ENCODE results near the gene RING1. TPM values are rescaled to one million over a fixed set of nuclear protein-coding genes. Genes with fewer than 3 reads are reported as not detected.
A peak's percentile ranks its signal among the peaks of the same experiment; 100 is the strongest.

RING1 gene
- total RNA-seq, 8 experiments from 2014 or later: 17.2 to 43.0 (median 34.5) TPM

DNA sequence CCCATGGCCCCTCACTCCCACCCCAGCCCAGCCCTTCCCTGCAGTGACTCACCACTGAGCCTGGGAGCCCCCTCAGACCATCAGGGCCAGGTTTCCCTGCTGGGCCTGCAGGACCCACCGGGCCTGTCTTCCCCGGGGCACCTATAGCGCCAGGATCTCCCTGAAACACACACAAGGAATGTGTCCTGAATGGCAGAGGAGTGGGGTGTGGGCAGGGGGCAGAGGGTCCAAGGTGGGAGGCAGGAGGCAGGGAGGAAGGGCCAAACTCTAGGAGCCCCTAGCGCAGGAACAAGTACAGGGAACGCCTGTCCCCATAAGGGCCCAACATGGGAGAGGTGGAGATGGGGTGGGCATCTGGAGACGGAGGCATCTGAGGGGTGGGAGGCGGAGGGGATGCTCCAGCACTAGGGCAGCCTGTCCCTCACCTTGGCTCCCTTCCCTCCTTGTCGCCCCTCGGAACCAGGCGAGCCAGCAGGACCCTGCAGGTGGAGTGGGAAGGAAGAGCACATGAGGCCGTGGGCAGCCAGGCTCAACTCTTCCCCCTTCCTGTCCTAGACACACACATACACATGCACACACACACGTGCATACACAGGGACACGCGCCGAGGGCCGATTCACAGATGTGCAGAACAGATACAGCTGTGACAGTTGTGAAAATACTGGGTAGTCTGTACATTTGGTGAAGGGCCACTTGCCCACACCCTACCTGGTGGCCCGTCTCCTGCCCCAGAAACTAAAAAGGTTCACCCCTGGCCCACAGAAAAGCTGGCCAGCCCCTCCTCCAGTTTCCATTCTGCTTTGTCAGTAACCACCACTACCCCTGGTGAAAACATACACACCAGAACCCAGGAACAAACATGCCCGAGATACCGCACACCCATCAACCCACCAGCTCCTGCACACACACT is 40.7 kb upstream of the RING1 start:
- Histone ChIP-seq H3K4me3 (no peak overlapping the region), H3K27ac (no peak overlapping the region), H3K4me1 (replicated peaks in 1 of 2) (no peaks in the 10 kb centered on the region)
- in situ Hi-C loops (cut with MboI; ENCODE audit: low pct_unique_long_range_greater_than_20kb in 2 of 9, low sequenced_read_pairs in 9 of 9, unreplicated experiment in 9 of 9): loop anchor here in 1 of 9 experiments (5.0 kb wide), 1 partner anchor 80 kb away; no protein-coding TSS in a partner anchor
- no peak for ATAC-seq (replicated peaks in 6 of 8)
- 35 to 83% (median 78%) methylated on average over 1 to 5 of the region's 19 CpGs; no CpG with 5 or more reads in 5 of the 10 experiments for WGBS, 10 experiments

- H3K4me1 ChIP-seq (replicated peaks in 1 of 2): no peaks in the 10 kb centered on the region
- H3K4me3 ChIP-seq: no peak overlapping the region
- ATAC-seq (replicated peaks in 6 of 8): no peak
- H3K27ac ChIP-seq: no peak overlapping the region
- 33 to 100% (median 66%) methylated on average over 2 to 4 of the region's 6 CpGs; no CpG with 5 or more reads in 5 of the 10 experiments for WGBS, 10 experiments
- in situ Hi-C loops (cut with MboI; ENCODE audit: low pct_unique_long_range_greater_than_20kb in 2 of 9, low sequenced_read_pairs in 9 of 9, unreplicated experiment in 9 of 9): loop anchor here in 1 of 9 experiments (5.0 kb wide), 1 partner anchor 79 kb away; no protein-coding TSS in a partner anchor
Measured at GRCh38 chr6:33168284-33168601, 40.1 kb upstream of the RING1 start.

- Histone ChIP-seq H3K4me1 (replicated peaks in 1 of 2) (no peaks in the 10 kb centered on the region), H3K4me3 (no peak overlapping the region), H3K27ac (no peak overlapping the region)
- no peak for ATAC-seq (replicated peaks in 6 of 8)
- in situ Hi-C loops (cut with MboI; ENCODE audit: low pct_unique_long_range_greater_than_20kb in 2 of 9, low sequenced_read_pairs in 9 of 9, unreplicated experiment in 9 of 9): loop anchor here in 1 of 9 experiments (5.0 kb wide), 1 partner anchor 79 kb away; no protein-coding TSS in a partner anchor
- no CpG with 5 or more reads among the region's 5 CpGs for WGBS, 10 experiments
Measured at GRCh38 chr6:33168639-33169038, 39.7 kb upstream of the RING1 start.

DNA sequence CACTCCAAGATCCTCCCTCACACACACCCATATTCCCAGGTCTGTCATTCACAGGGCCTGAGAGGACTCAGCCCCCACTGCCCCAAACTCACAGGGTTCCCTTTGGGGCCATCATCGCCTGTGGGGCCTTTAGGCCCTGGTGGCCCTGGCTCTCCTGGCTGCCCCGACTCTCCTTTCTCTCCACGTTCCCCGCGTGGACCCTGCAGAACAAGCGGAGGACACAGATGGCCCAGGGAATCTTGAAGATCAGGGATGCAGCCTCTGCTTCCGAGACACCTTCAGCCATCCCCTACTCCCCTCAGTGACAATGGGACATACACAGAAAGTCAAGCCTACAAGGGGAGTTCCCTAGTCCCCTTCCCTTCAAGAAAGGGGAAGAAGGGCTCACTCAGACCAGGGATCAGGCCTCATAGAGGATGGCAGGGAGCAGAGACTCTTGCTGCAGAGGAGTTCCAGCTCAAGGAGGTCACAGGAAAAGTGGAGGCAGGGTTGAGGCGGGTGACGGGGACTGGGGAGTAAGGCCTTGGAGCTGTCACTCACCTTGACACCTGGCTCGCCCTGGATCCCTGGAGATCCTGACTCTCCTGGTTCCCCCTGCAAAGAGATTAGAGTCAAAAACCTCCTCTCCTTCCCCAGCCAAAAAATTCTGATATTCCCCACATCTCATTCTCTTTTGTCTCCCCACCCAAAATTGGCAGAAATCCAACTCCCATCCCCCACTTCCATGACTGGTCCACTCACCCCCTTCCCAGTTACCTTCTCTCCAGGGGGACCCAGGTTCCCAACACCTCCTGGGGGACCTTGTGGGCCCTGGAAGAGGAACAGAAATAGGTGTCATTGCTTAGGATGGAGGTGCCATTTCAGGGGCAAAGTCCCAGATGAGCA is 38.8 kb upstream of the RING1 start:
- no peaks in the 10 kb centered on the region for H3K4me1 ChIP-seq (replicated peaks in 1 of 2)
- no peak overlapping the region for H3K4me3 ChIP-seq
- 40 to 93% (median 76%) methylated on average over 1 to 5 of the region's 10 CpGs; no CpG with 5 or more reads in 3 of the 10 experiments for WGBS, 10 experiments
- no peak for ATAC-seq (replicated peaks in 6 of 8)
- in situ Hi-C loops (cut with MboI; ENCODE audit: low pct_unique_long_range_greater_than_20kb in 2 of 9, low sequenced_read_pairs in 9 of 9, unreplicated experiment in 9 of 9): loop anchor here in 1 of 9 experiments (5.0 kb wide), 1 partner anchor 78 kb away; no protein-coding TSS in a partner anchor
- no peak overlapping the region for H3K27ac ChIP-seq

- ATAC-seq (replicated peaks in 6 of 8): no peak
- no peaks in the 10 kb centered on the region for H3K4me1 ChIP-seq (replicated peaks in 1 of 2)
- in situ Hi-C loops (cut with MboI; ENCODE audit: low pct_unique_long_range_greater_than_20kb in 2 of 9, low sequenced_read_pairs in 9 of 9, unreplicated experiment in 9 of 9): no loop called here
- no peak overlapping the region for H3K4me3 ChIP-seq
- no peak overlapping the region for H3K27ac ChIP-seq
- WGBS, 10 experiments: 30 to 92% (median 71%) methylated on average over 1 to 4 of the region's 9 CpGs; no CpG with 5 or more reads in 5 of the 10 experiments
Measured at GRCh38 chr6:33170176-33171015, 37.9 kb upstream of the RING1 start.

DNA sequence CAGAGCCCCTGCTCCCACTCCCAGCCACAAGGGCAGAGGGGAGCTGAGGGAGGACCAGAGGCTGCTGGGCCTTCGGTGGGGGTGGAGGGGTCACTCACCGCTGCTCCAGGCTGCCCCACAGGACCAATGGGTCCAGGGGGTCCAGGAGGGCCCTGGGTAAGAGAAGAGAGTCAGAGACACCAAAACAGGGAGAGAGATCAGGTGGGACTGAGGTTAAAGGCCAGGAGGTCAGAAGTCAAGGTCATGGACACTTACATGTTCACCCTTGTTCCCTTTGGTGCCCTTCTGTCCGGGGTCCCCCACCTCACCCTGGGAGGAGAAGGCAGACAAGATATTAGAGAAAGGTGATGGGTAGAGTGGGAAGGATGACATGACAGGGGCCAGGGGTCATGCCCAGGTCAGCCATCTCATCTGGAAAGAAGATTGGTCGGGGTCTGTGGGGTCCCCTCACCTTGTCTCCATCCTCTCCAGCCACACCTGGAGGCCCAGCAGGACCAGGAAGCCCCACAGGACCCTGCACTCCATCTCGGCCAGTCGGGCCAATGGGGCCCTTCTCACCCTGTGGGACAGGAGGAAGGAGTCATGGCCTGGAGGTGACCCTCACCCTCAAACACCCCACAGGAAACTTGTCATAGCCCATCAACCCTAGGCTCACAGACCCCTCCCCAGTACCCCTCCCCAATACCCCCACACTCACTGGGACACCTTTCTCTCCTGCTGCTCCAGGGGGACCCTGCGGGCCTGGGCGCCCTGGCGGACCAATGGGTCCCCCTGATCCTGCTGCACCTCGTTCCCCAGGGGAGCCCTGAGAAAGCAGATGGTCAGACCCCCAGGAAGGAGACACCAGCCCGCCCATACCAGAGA is 37.1 kb upstream of the RING1 start:
- H3K4me3 ChIP-seq: no peak overlapping the region
- 50% methylated on average over 1 to 2 of the region's 11 CpGs; no CpG with 5 or more reads in 8 of the 10 experiments for WGBS, 10 experiments
- in situ Hi-C loops (cut with MboI; ENCODE audit: low pct_unique_long_range_greater_than_20kb in 2 of 9, low sequenced_read_pairs in 9 of 9, unreplicated experiment in 9 of 9): no loop called here

DNA sequence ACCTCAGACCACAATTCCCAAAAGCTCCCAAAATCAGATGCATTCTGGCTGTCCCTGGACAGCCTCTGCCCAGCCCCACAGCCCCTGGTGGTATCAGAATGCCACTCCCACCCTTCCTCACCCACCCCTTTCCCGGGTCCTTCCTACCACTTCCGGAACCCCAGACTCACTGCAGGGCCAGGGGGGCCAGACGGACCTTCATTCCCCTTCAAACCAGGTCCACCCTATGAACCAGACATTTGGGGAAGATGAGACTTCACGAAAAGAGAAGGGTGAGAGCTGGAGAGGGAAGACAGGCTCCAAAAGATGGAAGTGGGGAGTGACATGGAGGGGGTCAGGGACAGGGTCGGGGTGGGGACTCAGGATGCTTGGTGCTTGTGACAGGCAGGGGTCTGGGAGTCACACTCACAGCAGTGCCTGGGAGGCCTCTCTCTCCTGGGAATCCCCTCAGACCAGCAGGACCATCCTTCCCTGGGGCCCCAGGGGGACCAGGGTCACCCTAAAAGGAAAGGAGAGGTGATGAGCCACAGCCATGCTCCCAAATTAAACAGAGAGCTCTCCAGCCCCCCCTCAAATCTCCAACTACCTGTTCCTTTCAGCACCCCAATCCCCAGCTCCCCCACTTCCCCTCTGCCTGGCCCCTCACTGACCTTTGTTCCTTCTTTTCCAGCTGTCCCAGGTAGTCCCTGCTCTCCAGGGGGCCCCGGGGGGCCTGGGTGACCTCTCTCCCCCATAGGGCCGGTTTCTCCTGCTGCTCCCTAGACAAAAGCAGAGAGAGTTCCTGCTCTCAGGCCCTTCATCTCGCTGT is 36.2 kb upstream of the RING1 start:
- H3K27ac ChIP-seq: no peak overlapping the region
- no peak overlapping the region for H3K4me3 ChIP-seq
- WGBS, 10 experiments: 90 to 100% methylated on average over 1 to 2 of the region's 8 CpGs; no CpG with 5 or more reads in 8 of the 10 experiments
- ATAC-seq (replicated peaks in 6 of 8): no peak
- no peaks in the 10 kb centered on the region for H3K4me1 ChIP-seq (replicated peaks in 1 of 2)
- in situ Hi-C loops (cut with MboI; ENCODE audit: low pct_unique_long_range_greater_than_20kb in 2 of 9, low sequenced_read_pairs in 9 of 9, unreplicated experiment in 9 of 9): no loop called here

More for the DNA sequence above, 37.1 kb upstream of the RING1 start:
- H3K4me1 ChIP-seq (replicated peaks in 1 of 2): no peaks in the 10 kb centered on the region
- ATAC-seq (replicated peaks in 6 of 8): no peak
- no peak overlapping the region for H3K27ac ChIP-seq

DNA sequence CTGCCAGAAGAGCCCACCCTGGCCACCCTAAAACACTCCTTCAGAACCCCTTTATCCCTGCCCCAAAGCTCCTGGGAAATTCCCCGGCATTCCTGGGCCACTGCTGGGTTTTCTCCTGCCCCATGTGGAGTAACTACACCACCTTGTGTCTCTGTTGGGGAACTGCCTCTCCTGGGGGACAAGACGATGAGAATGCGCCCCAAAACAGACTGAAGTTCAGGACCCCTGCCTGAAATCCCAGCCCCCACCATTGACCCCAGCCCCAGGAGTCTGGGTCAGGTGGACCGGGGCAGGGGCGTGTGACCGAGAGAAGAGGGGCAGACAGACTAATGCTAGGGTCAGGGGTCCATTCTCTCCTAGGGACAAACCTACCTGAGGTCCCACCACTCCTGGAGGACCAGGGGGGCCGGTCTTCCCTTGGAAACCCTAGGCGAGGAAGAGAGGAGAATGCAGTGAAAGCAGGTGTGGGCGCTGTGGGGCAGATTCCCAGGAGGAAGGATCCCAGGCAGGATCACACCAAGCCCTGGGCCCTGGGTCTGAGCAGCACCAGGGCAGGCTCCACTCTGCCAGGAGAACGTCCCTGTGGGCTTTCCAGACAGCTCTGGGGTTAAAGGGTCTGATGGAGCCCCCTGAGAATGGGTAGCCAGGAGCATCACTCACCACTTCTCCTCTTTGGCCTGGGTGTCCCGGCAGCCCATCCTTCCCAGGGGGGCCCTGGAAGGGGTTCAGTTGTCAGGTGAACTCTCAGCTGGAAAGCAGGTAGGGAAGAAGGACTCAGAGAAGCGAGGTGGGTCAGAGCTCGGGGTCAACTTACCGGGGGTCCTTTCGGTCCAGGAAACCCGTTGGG is 35.4 kb upstream of the RING1 start:
- no peak overlapping the region for H3K27ac ChIP-seq

GRCh38 chr6:33173535-33174180 is 34.6 kb upstream of the RING1 start:
- no peak overlapping the region for H3K27ac ChIP-seq
- WGBS, 10 experiments: no CpG with 5 or more reads among the region's 11 CpGs
- ATAC-seq (replicated peaks in 6 of 8): no peak
- no peak overlapping the region for H3K4me3 ChIP-seq
- in situ Hi-C loops (cut with MboI; ENCODE audit: low pct_unique_long_range_greater_than_20kb in 2 of 9, low sequenced_read_pairs in 9 of 9, unreplicated experiment in 9 of 9): no loop called here
- H3K4me1 ChIP-seq (replicated peaks in 1 of 2): no peaks in the 10 kb centered on the region

More for the DNA sequence above, 35.4 kb upstream of the RING1 start:
- no peaks in the 10 kb centered on the region for H3K4me1 ChIP-seq (replicated peaks in 1 of 2)
- in situ Hi-C loops (cut with MboI; ENCODE audit: low pct_unique_long_range_greater_than_20kb in 2 of 9, low sequenced_read_pairs in 9 of 9, unreplicated experiment in 9 of 9): no loop called here
- 11% methylated on average over 1 of the region's 16 CpGs; no CpG with 5 or more reads in 9 of the 10 experiments for WGBS, 10 experiments
- peak in 3 of 8 experiments; percentile 46 to 69 (median 53) for ATAC-seq (replicated peaks in 6 of 8)
- H3K4me3 ChIP-seq: no peak overlapping the region

- 17 to 67% methylated on average over 1 of the region's 4 CpGs; no CpG with 5 or more reads in 8 of the 10 experiments for WGBS, 10 experiments
- no peak overlapping the region for H3K27ac ChIP-seq
Measured at GRCh38 chr6:33174784-33175183, 33.5 kb upstream of the RING1 start.

More at GRCh38 chr6:33174784-33175183, 33.5 kb upstream of the RING1 start:
- no peak for ATAC-seq (replicated peaks in 6 of 8)
- H3K4me3 ChIP-seq: no peak overlapping the region
- in situ Hi-C loops (cut with MboI; ENCODE audit: low pct_unique_long_range_greater_than_20kb in 2 of 9, low sequenced_read_pairs in 9 of 9, unreplicated experiment in 9 of 9): no loop called here
- no peaks in the 10 kb centered on the region for H3K4me1 ChIP-seq (replicated peaks in 1 of 2)
